Uterus (tissue), 4 donors: Measurements from ENCODE around the gene PROX1. TPM values are rescaled to one million over a fixed set of nuclear protein-coding genes. Genes with fewer than 3 reads are reported as not detected.

Source experiments
- DNase-seq, 2 donors: peaks; one replicate each; pipeline ENCODE4 v3.0.0-alpha.2; 2019 to 2020
- H3K27ac ChIP-seq, 2 donors: fragments of 200-600 bp; sonication (generic); 1 replicate in 1 of 2; 2 replicates in 1 of 2; pipeline ENCODE4 v1.5.1; 2016 to 2018
- H3K27me3 ChIP-seq, 2 donors: fragments of 200-600 bp; sonication (generic); one replicate each; pipeline ENCODE4 v1.5.1; 2018 to 2019; ENCODE audit warnings: control low read depth in 1 of 2
- H3K36me3 ChIP-seq, 2 donors: fragments of 200-600 bp; sonication (generic); one replicate each; pipeline ENCODE4 v1.5.1; 2019; ENCODE audit warnings: control low read depth in 1 of 2
- H3K4me1 ChIP-seq, 2 donors: fragments of 200-600 bp; sonication (generic); one replicate each; pipeline ENCODE4 v1.5.1; 2018 to 2019; ENCODE audit warnings: control low read depth in 1 of 2
- H3K4me3 ChIP-seq, 2 donors: fragments of 200-600 bp; sonication (generic); 1 replicate in 1 of 2; 2 replicates in 1 of 2; pipeline ENCODE4 v1.5.1; 2018 to 2019; ENCODE audit warnings: mild to moderate bottlenecking in 1 of 2
- H3K9me3 ChIP-seq, 2 donors: fragments of 200-600 bp; sonication (generic); one replicate each; pipeline ENCODE4 v1.5.1; 2019; ENCODE audit warnings: control low read depth in 1 of 2
- CTCF ChIP-seq, 4 experiments: fragments of 200-600 bp in 2 of 4; fragments of 450-650 bp in 2 of 4; sonication (generic) in 2 of 4; IDR thresholded peaks; one replicate each; pipeline ENCODE4 v1.5.1; 2016 to 2019; ENCODE audit warnings: antibody characterized with exemption in 4 of 4, mild to moderate bottlenecking in 2 of 4, moderate library complexity in 1 of 4
- POLR2A ChIP-seq, 2 donors: fragments of 450-650 bp; IDR thresholded peaks; one replicate each; pipeline ENCODE4 v1.6.1; 2016; ENCODE audit warnings: antibody characterized with exemption in 2 of 2, mild to moderate bottlenecking in 1 of 2, moderate library complexity in 1 of 2
- intact Hi-C: fragments of 100-400 bp; cut with DNase I; formaldehyde crosslinking; loops from one replicate; pipeline ENCODE4 v1.15.1; 2023; ENCODE audit warnings: low total_unique reads
- total RNA-seq, 4 donors: library from RNA; depleted of rRNA in 3 of 4; stranded (reverse); fragments of >200 nt in 3 of 4; gene quantifications; one replicate each; pipeline versions ENCODE4 v1.1.0 to v1.2.4, GENCODE V29; 2014 to 2023
- donor health status: DM: yes; HTN: yes; CAD: no.

The PROX1 gene
- total RNA-seq, 4 donors from 2014 or later, result 3.8 to 7.9 (median 4.1) TPM

GRCh38 chr1:214013614-214014377, 26.0 kb downstream of the PROX1 start:
- DNase-seq, result no peak
- no peaks in the 10 kb centered on the region for H3K36me3 ChIP-seq
- H3K27ac ChIP-seq, result no peak overlapping the region
- no peak overlapping the region for H3K4me3 ChIP-seq
- H3K27me3 ChIP-seq, result no peaks in the 10 kb centered on the region
- intact Hi-C loops, result no loop called here
- H3K9me3 ChIP-seq, result no peaks in the 10 kb centered on the region
- TF ChIP-seq POLR2A (IDR thresholded peaks at IDR 0.05) (no peak), CTCF (IDR thresholded peaks at IDR 0.05) (no peak)
- H3K4me1 ChIP-seq, result no peaks in the 10 kb centered on the region

GRCh38 chr1:214014730-214015129, 27.0 kb downstream of the PROX1 start:
- DNase-seq, result no peak

GRCh38 chr1:214017191-214017982, 29.6 kb downstream of the PROX1 start:
- intact Hi-C loops, result no loop called here
- no peak for DNase-seq
- Histone ChIP-seq H3K9me3 (no peaks in the 10 kb centered on the region), H3K4me3 (no peak overlapping the region), H3K27me3 (no peaks in the 10 kb centered on the region), H3K27ac (no peak overlapping the region), H3K36me3 (no peaks in the 10 kb centered on the region), H3K4me1 (no peaks in the 10 kb centered on the region)
- TF ChIP-seq CTCF (IDR thresholded peaks at IDR 0.05) (no peak), POLR2A (IDR thresholded peaks at IDR 0.05) (no peak)

More at GRCh38 chr1:214014730-214015129, 27.0 kb downstream of the PROX1 start:
- Histone ChIP-seq H3K36me3 (no peaks in the 10 kb centered on the region), H3K4me1 (no peaks in the 10 kb centered on the region), H3K27me3 (no peaks in the 10 kb centered on the region), H3K9me3 (no peaks in the 10 kb centered on the region), H3K4me3 (no peak overlapping the region), H3K27ac (no peak overlapping the region)
- intact Hi-C loops, result no loop called here
- no peak for TF ChIP-seq POLR2A (IDR thresholded peaks at IDR 0.05)
- TF ChIP-seq CTCF (IDR thresholded peaks at IDR 0.05), result no peak

- no peaks in the 10 kb centered on the region for H3K36me3 ChIP-seq
- no peak overlapping the region for H3K4me3 ChIP-seq
- TF ChIP-seq CTCF (IDR thresholded peaks at IDR 0.05) (no peak), POLR2A (IDR thresholded peaks at IDR 0.05) (no peak)
- H3K4me1 ChIP-seq, result no peaks in the 10 kb centered on the region
- DNase-seq, result no peak
- H3K27me3 ChIP-seq, result no peaks in the 10 kb centered on the region
- H3K9me3 ChIP-seq, result no peaks in the 10 kb centered on the region
- intact Hi-C loops, result no loop called here
- no peak overlapping the region for H3K27ac ChIP-seq
These were observed 30.9 kb downstream of the PROX1 start for GRCh38 chr1:214018386-214019268.
